AG04449 (cell line): ENCODE results near the gene ICOS.
A peak's percentile ranks its signal among the peaks of the same experiment; 100 is the strongest.

ENCODE experiments used
- CTCF ChIA-PET: fragments of 350-600 bp; formaldehyde crosslinking; extraction: SDS; loops from one replicate; lab custom pipeline; 2021; ENCODE audit warnings: antibody characterized with exemption; lab: Yijun Ruan, JAX
- POLR2A ChIA-PET: fragments of 400-600, 350-600 bp; formaldehyde crosslinking; extraction: SDS; loops from one replicate; lab custom pipeline; 2020; ENCODE audit warnings: antibody characterized with exemption, inconsistent platforms; lab: Yijun Ruan, JAX
- DNase-seq: peaks from one replicate; pipeline ENCODE4 v3.0.0-alpha.2; 2010; ENCODE audit warnings: low read depth, low spot score
- H3K4me3 ChIP-seq: 2 replicates; pipeline ENCODE4 v1.5.1; 2011; ENCODE audit warnings: low read depth, mild to moderate bottlenecking, control low read depth, low read length
- CTCF ChIP-seq: IDR thresholded peaks from one replicate; pipeline ENCODE4 v1.5.1; 2011; ENCODE audit warnings: mild to moderate bottlenecking, moderate library complexity, low read length, control low read depth, inconsistent platforms; ENCODE audit not compliant: insufficient read depth; ENCODE audit errors: missing control alignments

The ICOS gene

DNA sequence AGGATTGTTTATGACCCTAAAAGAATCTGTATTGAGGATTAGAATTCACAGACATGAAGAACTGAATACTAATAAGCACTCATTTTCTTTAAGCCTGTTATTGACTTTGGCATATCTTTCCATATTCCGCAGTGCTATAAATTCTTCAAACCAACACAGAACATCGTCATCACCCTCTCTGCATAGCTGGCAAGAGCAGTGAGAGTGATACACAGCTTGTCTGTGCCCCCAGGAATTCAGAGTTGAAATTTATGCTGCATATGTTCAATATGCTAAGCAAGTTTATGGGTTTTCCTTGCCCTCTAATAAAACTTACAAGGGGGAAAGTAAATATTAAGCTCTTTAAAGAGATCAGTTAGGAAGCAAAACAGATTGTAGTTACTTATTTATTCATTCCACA lies 36.3 kb upstream of the ICOS start:
- no peak for DNase-seq
- TF ChIP-seq CTCF: no peak
- H3K4me3 ChIP-seq: no peak overlapping the region
- POLR2A ChIA-PET: no interaction called here
- CTCF ChIA-PET: interaction anchor here (1.0 to 2.2 kb wide), 2 partner anchors 9 to 30 kb away, joined by 3 to 8 read pairs; no protein-coding TSS in a partner anchor

- no peak for DNase-seq
- H3K4me3 ChIP-seq: no peak overlapping the region
- ChIA-PET CTCF (interaction anchor here (1.5 kb wide), 1 partner anchor 1315 kb away, joined by 3 read pairs; no protein-coding TSS in a partner anchor), POLR2A (no interaction called here)
- no peak for TF ChIP-seq CTCF
These were observed 32.5 kb upstream of the ICOS start for GRCh38 chr2:203904022-203904421.

- H3K4me3 ChIP-seq: no peak overlapping the region
- no peak for TF ChIP-seq CTCF
- CTCF ChIA-PET: interaction anchor here (0.9 to 1.6 kb wide), 2 partner anchors 8 to 13 kb away, joined by 4 read pairs; no protein-coding TSS in a partner anchor
- no peak for DNase-seq
- POLR2A ChIA-PET: no interaction called here
These were observed 30.9 kb upstream of the ICOS start for GRCh38 chr2:203905656-203906055.

DNA sequence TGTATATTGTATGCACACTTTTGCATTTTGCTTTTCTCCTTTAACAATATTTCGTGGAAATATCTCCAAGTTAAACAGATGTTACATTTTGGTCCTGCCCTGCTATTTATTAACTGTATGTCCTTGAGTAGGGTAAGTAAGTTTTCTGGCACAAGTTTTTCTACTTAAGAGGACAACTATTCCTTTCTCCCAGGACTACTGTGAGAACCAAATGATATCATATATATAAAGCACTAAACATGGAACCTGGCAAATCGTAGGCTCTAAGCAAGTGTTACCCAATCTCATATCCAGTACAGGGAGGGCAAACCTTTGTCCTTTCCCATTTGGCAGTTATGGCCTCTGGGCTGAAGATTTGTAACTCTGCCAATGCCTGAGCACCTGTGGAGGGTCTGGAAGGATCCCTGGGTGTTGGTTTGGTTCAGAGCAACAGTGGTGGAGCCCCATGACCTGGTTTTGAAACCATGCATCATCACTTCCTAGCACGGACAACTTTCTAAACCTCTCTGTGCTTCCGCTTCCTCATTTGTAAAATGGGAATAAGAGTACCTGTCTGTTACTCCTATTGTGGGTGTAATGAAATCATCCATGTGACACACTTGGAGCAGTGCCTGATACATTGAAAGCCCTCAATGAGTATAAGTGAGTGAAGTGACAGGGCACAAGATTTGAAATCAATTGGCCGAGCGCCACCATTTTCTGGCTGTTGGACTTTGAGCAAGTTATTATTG lies 28.3 kb upstream of the ICOS start:
- TF ChIP-seq CTCF: no peak
- DNase-seq: no peak
- ChIA-PET CTCF (interaction anchor here (1.3 kb wide), 1 partner anchor 10 kb away, joined by 6 read pairs; no protein-coding TSS in a partner anchor), POLR2A (no interaction called here)
- H3K4me3 ChIP-seq: no peak overlapping the region

GRCh38 chr2:203908797-203909185 lies 27.8 kb upstream of the ICOS start:
- DNase-seq: no peak
- POLR2A ChIA-PET: interaction anchor here (0.6 kb wide), 1 partner anchor 821 kb away, joined by 3 read pairs; no protein-coding TSS in a partner anchor
- no peak overlapping the region for H3K4me3 ChIP-seq
- CTCF ChIA-PET: interaction anchor here (0.8 to 2.3 kb wide), 16 partner anchors 9 to 1339 kb away, joined by 3 to 20 read pairs (median 5); no protein-coding TSS in a partner anchor
- TF ChIP-seq CTCF: no peak

- peak overlapping the region; percentile 35 for H3K4me3 ChIP-seq
- ChIA-PET POLR2A (interaction anchor here (0.6 kb wide), 1 partner anchor 821 kb away, joined by 3 read pairs; no protein-coding TSS in a partner anchor), CTCF (interaction anchor here (0.8 to 2.3 kb wide), 23 partner anchors 9 to 1339 kb away, joined by 3 to 20 read pairs (median 4); no protein-coding TSS in a partner anchor)
- peak; percentile 53 for TF ChIP-seq CTCF
- DNase-seq: peak; percentile 41
These were observed 27.1 kb upstream of the ICOS start for GRCh38 chr2:203909261-203909967.
